Prostate gland (tissue), 2 donors: ENCODE measurements around the gene DLG3. TPM values are rescaled to one million over a fixed set of nuclear protein-coding genes. Genes with fewer than 3 reads are reported as not detected.

ENCODE experiments used
- DNase-seq: peaks from one replicate; pipeline ENCODE4 v3.0.0-alpha.2; 2019; ENCODE audit warnings: low spot score
- H3K27ac ChIP-seq, 2 donors: fragments of 200-600 bp; sonication (generic); 2 replicates each; pipeline ENCODE4 v1.5.1; 2017 to 2019
- H3K27me3 ChIP-seq: fragments of 200-600 bp; sonication (generic); replicated peaks from 2 replicates; pipeline ENCODE4 v1.5.1; 2019; ENCODE audit not compliant: insufficient read depth
- H3K36me3 ChIP-seq, 2 donors: fragments of 200-600 bp; sonication (generic); 1 replicate in 1 of 2; 2 replicates in 1 of 2; pipeline versions ENCODE4 v1.5.1 to v1.8.1; 2017 to 2019
- H3K4me1 ChIP-seq: fragments of 200-600 bp; sonication (generic); replicated peaks from 2 replicates; pipeline ENCODE4 v1.5.1; 2019
- H3K4me3 ChIP-seq, 2 donors: fragments of 200-600 bp; sonication (generic); 2 replicates each; pipeline ENCODE4 v1.5.1; 2017 to 2019
- H3K9me3 ChIP-seq: fragments of 200-600 bp; sonication (generic); 2 replicates; pipeline ENCODE4 v1.5.1; 2017
- POLR2A ChIP-seq: fragments of 450-650 bp; IDR thresholded peaks from one replicate; pipeline ENCODE4 v1.6.1; 2016; ENCODE audit warnings: antibody characterized with exemption, mild to moderate bottlenecking
- POLR2AphosphoS5 ChIP-seq: sonication (generic); formaldehyde crosslinking; IDR thresholded peaks from one replicate; pipeline ENCODE4 v1.6.1; 2017; ENCODE audit warnings: antibody characterized with exemption
- WGBS: methylation state at CpG from one replicate; pipeline ENCODE4 v1.1.5; 2018; 5-methylcytosine and 5-hydroxymethylcytosine counted together
- intact Hi-C: fragments of 100-400 bp; cut with DNase I; formaldehyde crosslinking; loops from one replicate; pipeline ENCODE4 v1.14.2; 2022
- total RNA-seq, 2 donors: library from RNA; depleted of rRNA; stranded (reverse); fragments of >200 nt; gene quantifications; one replicate each; pipeline ENCODE4 v1.1.0, GENCODE V29; 2016
- TF ChIP-seq, protein P1 (sequence below), 4 experiments: fragments of 200-600 bp in 2 of 4; fragments of 450-650 bp in 2 of 4; sonication (generic) in 2 of 4; IDR thresholded peaks; 1 replicate in 3 of 4; 2 replicates in 1 of 4; pipeline ENCODE4 v1.5.1; 2016 to 2019; ENCODE audit warnings: antibody characterized with exemption in 4 of 4, mild to moderate bottlenecking in 2 of 4, moderate library complexity in 2 of 4

The DLG3 gene
- total RNA-seq, 2 donors from 2014 or later, result 11.9 to 29.1 TPM

DNA sequence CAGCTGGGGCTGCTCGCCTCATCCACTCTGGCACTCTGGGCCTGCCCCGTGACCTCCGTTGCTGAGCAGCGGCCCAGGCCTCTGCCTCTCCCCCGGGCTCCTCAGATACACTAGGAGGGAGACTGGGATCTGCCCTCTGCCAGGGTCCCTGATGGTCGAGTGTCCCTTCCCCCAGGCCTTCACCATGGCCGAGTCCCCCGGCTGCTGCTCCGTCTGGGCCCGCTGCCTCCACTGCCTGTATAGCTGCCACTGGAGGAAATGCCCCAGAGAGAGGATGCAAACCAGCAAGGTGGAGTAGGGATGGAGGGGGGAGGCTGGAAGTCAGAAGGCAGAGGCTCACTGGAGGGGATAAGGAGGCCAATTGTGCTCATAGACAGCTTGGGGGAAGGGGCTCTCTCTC lies 19.8 kb upstream of the DLG3 start:
- Histone ChIP-seq H3K36me3 (no peaks in the 10 kb centered on the region), H3K4me1 (no peaks in the 10 kb centered on the region), H3K4me3 (no peak overlapping the region), H3K9me3 (no peaks in the 10 kb centered on the region), H3K27me3 (no peaks in the 10 kb centered on the region), H3K27ac (no peak overlapping the region)
- DNase-seq, result no peak
- intact Hi-C loops, result no loop called here
- TF ChIP-seq POLR2AphosphoS5 (no peak), POLR2A (no peak)
- TF ChIP-seq, protein P1, sequence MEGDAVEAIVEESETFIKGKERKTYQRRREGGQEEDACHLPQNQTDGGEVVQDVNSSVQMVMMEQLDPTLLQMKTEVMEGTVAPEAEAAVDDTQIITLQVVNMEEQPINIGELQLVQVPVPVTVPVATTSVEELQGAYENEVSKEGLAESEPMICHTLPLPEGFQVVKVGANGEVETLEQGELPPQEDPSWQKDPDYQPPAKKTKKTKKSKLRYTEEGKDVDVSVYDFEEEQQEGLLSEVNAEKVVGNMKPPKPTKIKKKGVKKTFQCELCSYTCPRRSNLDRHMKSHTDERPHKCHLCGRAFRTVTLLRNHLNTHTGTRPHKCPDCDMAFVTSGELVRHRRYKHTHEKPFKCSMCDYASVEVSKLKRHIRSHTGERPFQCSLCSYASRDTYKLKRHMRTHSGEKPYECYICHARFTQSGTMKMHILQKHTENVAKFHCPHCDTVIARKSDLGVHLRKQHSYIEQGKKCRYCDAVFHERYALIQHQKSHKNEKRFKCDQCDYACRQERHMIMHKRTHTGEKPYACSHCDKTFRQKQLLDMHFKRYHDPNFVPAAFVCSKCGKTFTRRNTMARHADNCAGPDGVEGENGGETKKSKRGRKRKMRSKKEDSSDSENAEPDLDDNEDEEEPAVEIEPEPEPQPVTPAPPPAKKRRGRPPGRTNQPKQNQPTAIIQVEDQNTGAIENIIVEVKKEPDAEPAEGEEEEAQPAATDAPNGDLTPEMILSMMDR (IDR thresholded peaks at IDR 0.05), result no peak
- 89% methylated on average over 3 of the region's 10 CpGs for WGBS

DNA sequence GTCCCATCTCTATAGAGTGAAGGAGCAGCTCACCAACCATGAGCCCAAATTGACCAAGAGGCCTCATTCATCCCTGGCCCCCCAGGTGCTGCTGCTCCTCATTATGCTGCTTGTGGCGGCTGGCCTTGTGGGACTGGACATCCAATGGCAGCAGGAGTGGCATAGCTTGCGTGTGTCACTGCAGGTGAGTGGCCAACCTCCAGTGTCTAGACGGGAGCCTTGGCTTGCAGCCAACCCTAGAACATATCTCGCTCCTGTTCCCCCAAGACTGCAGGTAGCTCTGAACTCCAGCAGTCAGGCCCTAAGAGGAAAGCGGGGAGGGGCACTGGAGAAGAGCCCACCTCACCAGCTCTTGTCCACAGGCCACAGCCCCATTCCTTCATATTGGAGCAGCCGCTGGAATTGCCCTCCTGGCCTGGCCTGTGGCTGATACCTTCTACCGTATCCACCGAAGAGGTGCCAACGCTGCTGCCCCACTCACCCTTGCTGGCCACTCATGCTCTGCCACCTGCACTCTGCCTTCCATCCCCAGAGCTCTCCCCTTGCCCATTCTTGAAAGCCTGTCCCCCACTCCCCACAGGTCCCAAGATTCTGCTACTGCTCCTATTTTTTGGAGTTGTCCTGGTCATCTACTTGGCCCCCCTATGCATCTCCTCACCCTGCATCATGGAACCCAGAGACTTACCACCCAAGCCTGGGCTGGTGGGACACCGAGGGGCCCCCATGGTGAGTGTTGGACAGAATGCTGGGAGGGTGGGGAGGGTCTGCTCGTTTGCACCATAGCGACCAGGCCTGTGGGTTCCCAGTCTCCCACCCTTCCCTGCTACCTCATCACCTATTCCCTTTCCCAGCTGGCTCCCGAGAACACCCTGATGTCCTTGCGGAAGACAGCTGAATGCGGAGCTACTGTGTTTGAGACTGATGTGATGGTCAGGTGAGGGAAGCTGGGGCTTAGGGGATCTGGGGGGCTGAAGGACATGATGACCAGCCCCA lies 18.1 kb upstream of the DLG3 start:
- Histone ChIP-seq H3K4me3 (no peak overlapping the region), H3K4me1 (no peaks in the 10 kb centered on the region), H3K9me3 (no peaks in the 10 kb centered on the region), H3K36me3 (no peaks in the 10 kb centered on the region), H3K27ac (no peak overlapping the region), H3K27me3 (no peaks in the 10 kb centered on the region)
- intact Hi-C loops, result no loop called here
- DNase-seq, result no peak
- WGBS, result 94% methylated on average over 11 of the region's 15 CpGs
- no peak for TF ChIP-seq POLR2AphosphoS5
- TF ChIP-seq POLR2A, result no peak
- TF ChIP-seq, protein P1 (IDR thresholded peaks at IDR 0.05), result no peak

DNA sequence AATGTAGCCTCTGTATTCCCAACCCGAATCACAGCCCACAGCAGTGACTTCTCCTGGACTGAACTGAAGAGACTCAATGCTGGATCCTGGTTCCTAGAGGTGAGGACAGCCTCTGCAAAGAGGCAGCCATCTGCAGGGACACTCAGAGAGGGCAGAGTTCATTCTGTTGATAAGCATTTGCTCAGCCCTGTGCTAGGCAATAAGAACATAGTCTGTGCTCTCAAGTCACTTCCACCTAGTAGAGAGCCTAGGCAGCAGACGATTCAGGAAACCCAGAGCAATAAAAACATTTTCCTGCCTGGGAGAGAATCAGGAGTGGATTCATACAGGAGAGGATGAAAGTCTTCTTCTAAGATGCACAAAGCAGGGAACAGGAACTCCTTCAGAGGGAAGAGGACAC lies 17.3 kb upstream of the DLG3 start:
- intact Hi-C loops, result no loop called here
- TF ChIP-seq POLR2AphosphoS5 (no peak), POLR2A (no peak)
- TF ChIP-seq, protein P1 (IDR thresholded peaks at IDR 0.05), result no peak
- no peak for DNase-seq
- Histone ChIP-seq H3K27me3 (no peaks in the 10 kb centered on the region), H3K4me1 (no peaks in the 10 kb centered on the region), H3K36me3 (no peaks in the 10 kb centered on the region), H3K9me3 (no peaks in the 10 kb centered on the region), H3K4me3 (no peak overlapping the region), H3K27ac (no peak overlapping the region)
- WGBS, result 69% methylated on average over 2 of the region's 2 CpGs

DNA sequence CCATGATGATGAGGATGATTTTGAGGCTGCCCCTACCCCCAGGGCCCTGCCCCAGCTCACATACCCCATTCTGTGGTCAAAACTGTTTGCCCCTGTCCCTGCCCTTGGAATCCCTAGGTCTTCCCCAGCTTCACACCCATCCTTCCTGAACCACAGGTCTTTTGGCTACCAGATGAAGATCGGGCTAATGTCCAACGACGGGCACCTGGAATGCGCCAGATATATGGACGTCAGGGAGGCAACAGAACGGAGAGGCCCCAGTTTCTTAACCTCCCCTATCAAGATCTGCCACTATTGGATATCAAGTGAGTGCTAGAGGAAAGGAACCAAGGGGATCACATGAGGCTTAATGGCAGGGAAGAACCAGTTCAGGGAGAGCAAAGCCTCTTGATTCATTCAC lies 14.9 kb upstream of the DLG3 start:
- no peak for DNase-seq
- WGBS, result 94% methylated on average over 4 of the region's 6 CpGs
- TF ChIP-seq, protein P1 (IDR thresholded peaks at IDR 0.05), result no peak
- TF ChIP-seq POLR2A (no peak), POLR2AphosphoS5 (no peak)
- Histone ChIP-seq H3K27ac (no peak overlapping the region), H3K36me3 (no peaks in the 10 kb centered on the region), H3K4me3 (no peak overlapping the region), H3K27me3 (no peaks in the 10 kb centered on the region), H3K4me1 (no peaks in the 10 kb centered on the region), H3K9me3 (no peaks in the 10 kb centered on the region)
- intact Hi-C loops, result loop anchor here (5.0 to 10.0 kb wide), 2 partner anchors 235 to 297 kb away; partner anchors contain the start of gene IGBP1
